Esophagus squamous epithelium (tissue), 5 donors: ENCODE data around the gene MYL10. TPM values are rescaled to one million over a fixed set of nuclear protein-coding genes. Genes with fewer than 3 reads are reported as not detected.
"Not testable (repeated sequence)": the region's sequence is repeated elsewhere in the genome, so short reads cannot be mapped to it uniquely, and the experiment has no call there.

Source experiments
- DNase-seq: peaks from one replicate; lab custom pipeline; 2025; lab: John Stamatoyannopoulos, UW
- H3K27ac ChIP-seq, 4 donors: fragments of 200-600 bp; sonication (generic); one replicate each; pipeline ENCODE4 v1.5.1; 2016 to 2019; ENCODE audit warnings: mild to moderate bottlenecking in 1 of 4
- H3K27me3 ChIP-seq, 4 donors: fragments of 200-600 bp; sonication (generic); 1 replicate in 3 of 4; 2 replicates in 1 of 4; pipeline versions ENCODE4 v1.5.1 to v1.6.0; 2017 to 2021; ENCODE audit warnings: antibody characterized with exemption in 1 of 4
- H3K36me3 ChIP-seq, 3 donors: fragments of 200-600 bp; sonication (generic); one replicate each; pipeline ENCODE4 v1.5.1; 2016 to 2019
- H3K4me1 ChIP-seq, 3 donors: fragments of 200-600 bp; sonication (generic); one replicate each; pipeline ENCODE4 v1.5.1; 2017 to 2019
- H3K4me3 ChIP-seq, 4 donors: fragments of 200-600 bp; sonication (generic); 1 replicate in 3 of 4; 2 replicates in 1 of 4; pipeline ENCODE4 v1.5.1; 2016 to 2019; ENCODE audit warnings: mild to moderate bottlenecking in 2 of 4, moderate library complexity in 1 of 4
- H3K9me3 ChIP-seq, 3 donors: fragments of 200-600 bp; sonication (generic); one replicate each; pipeline ENCODE4 v1.5.1; 2016 to 2019
- CTCF ChIP-seq, 6 experiments: fragments of 450-650 bp in 4 of 6; fragments of 200-600 bp in 2 of 6; sonication (generic) in 2 of 6; IDR thresholded peaks; one replicate each; pipeline ENCODE4 v1.5.1; 2016 to 2019; ENCODE audit warnings: antibody characterized with exemption in 6 of 6, mild to moderate bottlenecking in 4 of 6, moderate library complexity in 4 of 6
- POLR2A ChIP-seq, 4 donors: fragments of 450-650 bp; IDR thresholded peaks; one replicate each; pipeline ENCODE4 v1.6.1; 2017; ENCODE audit warnings: antibody characterized with exemption in 4 of 4, mild to moderate bottlenecking in 4 of 4, moderate library complexity in 3 of 4
- WGBS, 2 donors: methylation state at CpG; one replicate each; pipeline ENCODE4 v1.1.5; 2018; 5-methylcytosine and 5-hydroxymethylcytosine counted together
- intact Hi-C: fragments of 100-400 bp; cut with DNase I; formaldehyde crosslinking; loops from one replicate; pipeline ENCODE4 v1.15.0; 2022
- total RNA-seq, 4 donors: library from RNA; depleted of rRNA; stranded (reverse); fragments of >200 nt; gene quantifications; one replicate each; pipeline ENCODE4 v1.1.0, GENCODE V29; 2016
- donor health status: DM: yes; HTN: yes; CAD: no.

Gene MYL10
- total RNA-seq, 4 donors from 2014 or later, result not detected

- H3K9me3 ChIP-seq, result no peaks in the 10 kb centered on the region
- 92 to 96% methylated on average over 2 of the region's 2 CpGs for WGBS, 2 donors
- no peak overlapping the region for H3K4me3 ChIP-seq
- DNase-seq, result no peak
- H3K27me3 ChIP-seq, result peaks cover 0 to 43% (median 0%) of the 10 kb centered on the region in 4 donors
- intact Hi-C loops, result no loop called here
- H3K36me3 ChIP-seq, result no peaks in the 10 kb centered on the region
- no peaks in the 10 kb centered on the region for H3K4me1 ChIP-seq
- TF ChIP-seq CTCF (IDR thresholded peaks at IDR 0.05) (no peak), POLR2A (IDR thresholded peaks at IDR 0.05) (no peak)
- no peak overlapping the region for H3K27ac ChIP-seq
Observed at GRCh38 chr7:101659706-101660105, 30.6 kb upstream of the MYL10 start.

GRCh38 chr7:101657171-101657570 lies 28.1 kb upstream of the MYL10 start:
- no peaks in the 10 kb centered on the region for H3K4me1 ChIP-seq
- no peak for DNase-seq
- H3K4me3 ChIP-seq, result no peak overlapping the region
- H3K27ac ChIP-seq, result no peak overlapping the region
- TF ChIP-seq CTCF (IDR thresholded peaks at IDR 0.05) (no peak), POLR2A (IDR thresholded peaks at IDR 0.05) (no peak)
- no peaks in the 10 kb centered on the region for H3K36me3 ChIP-seq
- H3K9me3 ChIP-seq, result no peaks in the 10 kb centered on the region
- 70 to 79% methylated on average over 5 of the region's 5 CpGs for WGBS, 2 donors
- intact Hi-C loops, result no loop called here
- H3K27me3 ChIP-seq, result peaks cover 0 to 55% (median 0%) of the 10 kb centered on the region in 4 donors

GRCh38 chr7:101651112-101651511 lies 22.0 kb upstream of the MYL10 start:
- TF ChIP-seq CTCF (IDR thresholded peaks at IDR 0.05) (no peak), POLR2A (IDR thresholded peaks at IDR 0.05) (no peak)
- no peak for DNase-seq
- H3K36me3 ChIP-seq, result no peaks in the 10 kb centered on the region
- no peak overlapping the region for H3K4me3 ChIP-seq
- intact Hi-C loops, result no loop called here
- no peaks in the 10 kb centered on the region for H3K9me3 ChIP-seq
- peaks cover 0 to 44% (median 0%) of the 10 kb centered on the region in 4 donors for H3K27me3 ChIP-seq
- peaks cover 0 to 6% (median 0%) of the 10 kb centered on the region in 3 donors for H3K4me1 ChIP-seq
- WGBS, 2 donors, result 26 to 46% methylated on average over 2 to 3 of the region's 4 CpGs
- no peak overlapping the region for H3K27ac ChIP-seq

GRCh38 chr7:101650579-101651081 lies 21.5 kb upstream of the MYL10 start:
- TF ChIP-seq CTCF (IDR thresholded peaks at IDR 0.05) (no peak), POLR2A (IDR thresholded peaks at IDR 0.05) (no peak)
- 13 to 33% methylated on average over 8 of the region's 8 CpGs for WGBS, 2 donors
- Histone ChIP-seq H3K27ac (no peak overlapping the region), H3K4me1 (peaks cover 0 to 6% (median 0%) of the 10 kb centered on the region in 3 donors), H3K4me3 (no peak overlapping the region), H3K27me3 (peaks cover 0 to 39% (median 0%) of the 10 kb centered on the region in 4 donors), H3K9me3 (no peaks in the 10 kb centered on the region), H3K36me3 (no peaks in the 10 kb centered on the region)
- intact Hi-C loops, result no loop called here
- DNase-seq, result no peak

GRCh38 chr7:101647876-101648275 lies 18.8 kb upstream of the MYL10 start:
- DNase-seq, H3K27ac ChIP-seq, intact Hi-C loops, H3K4me3 ChIP-seq, H3K36me3 ChIP-seq, H3K9me3 ChIP-seq: not testable (repeated sequence)
- 87 to 92% methylated on average over 4 to 8 of the region's 12 CpGs for WGBS, 2 donors
- Histone ChIP-seq H3K27me3 (peaks cover 0 to 42% (median 0%) of the 10 kb centered on the region in 4 donors), H3K4me1 (peaks cover 0 to 12% (median 0%) of the 10 kb centered on the region in 3 donors)
